GM19438 (cell line): Measurements from ENCODE around the gene ADCY2.

Source experiments
- ATAC-seq: cut with Tn5 transposase; IDR thresholded peaks from one replicate; pipeline ENCODE4 v1.9.1; 2021; ENCODE audit warnings: low read depth; ENCODE audit not compliant: unreplicated experiment

ADCY2 gene

GRCh38 chr5:7435503-7435902, 39.6 kb downstream of the ADCY2 start:
- ATAC-seq = no peak

GRCh38 chr5:7436521-7436920, 40.6 kb downstream of the ADCY2 start:
- no peak for ATAC-seq

- no peak for ATAC-seq
Measured at GRCh38 chr5:7437836-7438235, 41.9 kb downstream of the ADCY2 start.

- no peak for ATAC-seq
Measured at GRCh38 chr5:7445068-7445467, 49.1 kb downstream of the ADCY2 start.

GRCh38 chr5:7445831-7446230, 49.9 kb downstream of the ADCY2 start:
- no peak for ATAC-seq

- no peak for ATAC-seq
Measured at GRCh38 chr5:7446913-7447312, 51.0 kb downstream of the ADCY2 start.

GRCh38 chr5:7453947-7454346, 58.0 kb downstream of the ADCY2 start:
- no peak for ATAC-seq

- ATAC-seq = no peak
Measured at GRCh38 chr5:7456206-7456605, 60.3 kb downstream of the ADCY2 start.

- no peak for ATAC-seq
Measured at GRCh38 chr5:7461371-7461770, 65.4 kb downstream of the ADCY2 start.

GRCh38 chr5:7462758-7463157, 66.8 kb downstream of the ADCY2 start:
- ATAC-seq = no peak

- no peak for ATAC-seq
Measured at GRCh38 chr5:7464182-7464581, 68.2 kb downstream of the ADCY2 start.

GRCh38 chr5:7467179-7467578, 71.2 kb downstream of the ADCY2 start:
- no peak for ATAC-seq

- no peak for ATAC-seq
Measured at GRCh38 chr5:7468742-7469141, 72.8 kb downstream of the ADCY2 start.

- no peak for ATAC-seq
Measured at GRCh38 chr5:7471710-7472109, 75.8 kb downstream of the ADCY2 start.

GRCh38 chr5:7473115-7473514, 77.2 kb downstream of the ADCY2 start:
- ATAC-seq = no peak

GRCh38 chr5:7473668-7474215, 77.8 kb downstream of the ADCY2 start:
- no peak for ATAC-seq

GRCh38 chr5:7474821-7475403, 79.0 kb downstream of the ADCY2 start:
- ATAC-seq = no peak

GRCh38 chr5:7478459-7478858, 82.5 kb downstream of the ADCY2 start:
- no peak for ATAC-seq

GRCh38 chr5:7488734-7489133, 92.8 kb downstream of the ADCY2 start:
- ATAC-seq = no peak

GRCh38 chr5:7492371-7492770, 96.4 kb downstream of the ADCY2 start:
- ATAC-seq = no peak

GRCh38 chr5:7493081-7493480, 97.1 kb downstream of the ADCY2 start:
- ATAC-seq = no peak

GRCh38 chr5:7493622-7494021, 97.7 kb downstream of the ADCY2 start:
- ATAC-seq = no peak
